WERI-Rb-1 (cell line): ENCODE data around the gene MMP2.

Source experiments
- DNase-seq: peaks from one replicate; pipeline ENCODE4 v3.0.0-alpha.2; 2020
- H3K27ac ChIP-seq: fragments of 250-450 bp; sonication (Bioruptor Pico); 2 replicates; pipeline ENCODE4 v1.5.1; 2020; ENCODE audit warnings: mild to moderate bottlenecking, moderate library complexity
- H3K27me3 ChIP-seq: fragments of 250-450 bp; sonication (Bioruptor Pico); 2 replicates; pipeline ENCODE4 v1.5.1; 2021; ENCODE audit warnings: mild to moderate bottlenecking, low read depth, moderate library complexity; ENCODE audit not compliant: insufficient read depth, severe bottlenecking
- H3K36me3 ChIP-seq: fragments of 250-450 bp; sonication (Bioruptor Pico); 2 replicates; pipeline ENCODE4 v1.5.1; 2020; ENCODE audit warnings: mild to moderate bottlenecking, moderate library complexity
- H3K4me3 ChIP-seq: 2 replicates; pipeline ENCODE4 v1.5.1; 2011; ENCODE audit warnings: low read depth, mild to moderate bottlenecking, control low read depth, low read length
- H3K9me3 ChIP-seq: fragments of 250-450 bp; sonication (Bioruptor Pico); 2 replicates; pipeline ENCODE4 v1.5.1; 2021; ENCODE audit warnings: mild to moderate bottlenecking, moderate library complexity; ENCODE audit not compliant: severe bottlenecking
- CTCF ChIP-seq: IDR thresholded peaks from 2 replicates; pipeline ENCODE4 v1.5.1; 2011; ENCODE audit warnings: low read depth, mild to moderate bottlenecking, control low read depth, inconsistent platforms, low read length

The MMP2 gene

GRCh38 chr16:55500530-55501011 is 21.6 kb downstream of the MMP2 start:
- no peaks in the 10 kb centered on the region for H3K9me3 ChIP-seq
- DNase-seq, result no peak
- H3K4me3 ChIP-seq, result no peak overlapping the region
- TF ChIP-seq CTCF, result no peak
- H3K27me3 ChIP-seq, result no peaks in the 10 kb centered on the region
- no peaks in the 10 kb centered on the region for H3K36me3 ChIP-seq
- H3K27ac ChIP-seq, result peak overlapping the region; percentile 25

- TF ChIP-seq CTCF, result peak; percentile 56
- no peak for DNase-seq
These were observed 22.7 kb downstream of the MMP2 start for GRCh38 chr16:55501549-55502322.

GRCh38 chr16:55502801-55503366 is 23.9 kb downstream of the MMP2 start:
- Histone ChIP-seq H3K27ac (no peak overlapping the region; the same call in 1 of the 2 replicates), H3K36me3 (no peaks in the 10 kb centered on the region), H3K4me3 (no peak overlapping the region), H3K9me3 (no peaks in the 10 kb centered on the region), H3K27me3 (no peaks in the 10 kb centered on the region)
- DNase-seq, result peak; percentile 44
- TF ChIP-seq CTCF, result no peak

More at GRCh38 chr16:55501549-55502322, 22.7 kb downstream of the MMP2 start:
- H3K27ac ChIP-seq, result no peak overlapping the region
- H3K9me3 ChIP-seq, result no peaks in the 10 kb centered on the region
- H3K27me3 ChIP-seq, result no peaks in the 10 kb centered on the region
- H3K4me3 ChIP-seq, result no peak overlapping the region
- H3K36me3 ChIP-seq, result no peaks in the 10 kb centered on the region

- no peak for TF ChIP-seq CTCF
- H3K27ac ChIP-seq, result no peak overlapping the region
- H3K4me3 ChIP-seq, result no peak overlapping the region
- H3K9me3 ChIP-seq, result no peaks in the 10 kb centered on the region
- no peaks in the 10 kb centered on the region for H3K36me3 ChIP-seq
- DNase-seq, result no peak
- no peaks in the 10 kb centered on the region for H3K27me3 ChIP-seq
These were observed 24.9 kb downstream of the MMP2 start for GRCh38 chr16:55503726-55504550.

GRCh38 chr16:55505333-55506015 is 26.5 kb downstream of the MMP2 start:
- DNase-seq, result no peak
- Histone ChIP-seq H3K27ac (no peak overlapping the region), H3K4me3 (no peak overlapping the region), H3K36me3 (no peaks in the 10 kb centered on the region), H3K27me3 (no peaks in the 10 kb centered on the region), H3K9me3 (no peaks in the 10 kb centered on the region)
- no peak for TF ChIP-seq CTCF
